SK-N-SH (cell line): ENCODE data around the gene AXIN1.

ENCODE experiments used
- CTCF ChIP-seq: fragments of 200-600 bp; sonication (generic); IDR thresholded peaks from 2 replicates; pipeline ENCODE4 v1.6.1; 2017; ENCODE audit warnings: antibody characterized with exemption, mild to moderate bottlenecking, moderate library complexity
- JUND ChIP-seq: IDR thresholded peaks from 2 replicates; pipeline ENCODE4 v1.4.0; 2012
- TAF1 ChIP-seq: IDR thresholded peaks from 2 replicates; pipeline ENCODE4 v1.6.1; 2012; ENCODE audit warnings: low read depth, mild to moderate bottlenecking, low read length, moderate library complexity, borderline replicate concordance

- TF ChIP-seq CTCF (no peak), TAF1 (no peak), JUND (no peak)
Observed at GRCh38 chr16:252366-253337, 99.9 kb downstream of the AXIN1 start.
